HCT116 (cell line): ENCODE results near the gene TOGARAM1. TPM values are rescaled to one million over a fixed set of nuclear protein-coding genes. Genes with fewer than 3 reads are reported as not detected.

Source experiments
- ATAC-seq: fragments of 200-7000 bp; cut with Tn5 transposase; 2 replicates; pipeline ENCODE4 v1.9.1; 2020; ENCODE audit warnings: mild to moderate bottlenecking, moderate library complexity
- BruUV-seq: library from RNA; stranded (reverse); fragments of 400-500 nt; replicated peaks from 2 replicates; lab custom pipeline; 2021; lab: Mats Ljungman, UMichigan
- CTCF ChIA-PET: fragments of 300-600 bp; sonication (Branson Sonifier 250); formaldehyde crosslinking; loops from one replicate; lab custom pipeline; 2021; ENCODE audit warnings: antibody characterized with exemption; lab: Charles Lee
- POLR2A ChIA-PET: fragments of 300-600, 350-600 bp; sonication (Branson Sonifier 250); formaldehyde crosslinking; loops from one replicate; lab custom pipeline; 2021; ENCODE audit warnings: antibody characterized with exemption; lab: Charles Lee
- RAD21 ChIA-PET, 2 experiments: fragments of 300-600 bp; sonication (Branson Sonifier 250); formaldehyde crosslinking; loops; one replicate each; lab custom pipeline; 2023; ENCODE audit warnings: low total read pairs in 2 of 2; ENCODE audit not compliant: uncharacterized antibody in 2 of 2, unreplicated experiment in 2 of 2, low non-redundant PET in 1 of 2; lab: Charles Lee
- DNase-seq: peaks from one replicate; pipeline ENCODE4 v3.0.0-alpha.2; 2010; ENCODE audit warnings: low read depth, low spot score
- H2AFZ ChIP-seq: fragments of 200-600 bp; shearing (Covaris generic), sonication (generic); 2 replicates; pipeline ENCODE4 v1.6.1; 2017; ENCODE audit warnings: low read depth, mixed run types, mixed read lengths, antibody characterized with exemption, low read length; ENCODE audit not compliant: poor library complexity, severe bottlenecking
- H3K27ac ChIP-seq: 2 replicates; pipeline ENCODE4 v1.5.1; 2012; ENCODE audit warnings: low read depth, low read length
- H3K27me3 ChIP-seq: fragments of 200-600 bp; sonication (generic); 2 replicates; pipeline ENCODE4 v1.6.1; 2016; ENCODE audit warnings: mixed run types, low read length, mixed read lengths; ENCODE audit not compliant: insufficient read depth
- H3K36me3 ChIP-seq, 2 experiments: fragments of 200-500 bp in 1 of 2; fragments of 200-600 bp in 1 of 2; sonication (Bioruptor generic) in 1 of 2; sonication (generic) in 1 of 2; 2 replicates each; pipeline versions ENCODE4 v1.5.1 to v1.6.1; 2014 to 2016; ENCODE audit warnings: low read length in 2 of 2, inconsistent platforms in 1 of 2, mixed read lengths in 1 of 2, mixed run types in 1 of 2; ENCODE audit not compliant: insufficient read depth in 2 of 2, control insufficient read depth in 1 of 2
- H3K4me1 ChIP-seq, 2 experiments: fragments of 200-600 bp in 1 of 2; sonication (generic) in 1 of 2; 2 replicates each; pipeline versions ENCODE4 v1.5.1 to v1.6.1; 2012 to 2017; ENCODE audit warnings: low read length in 2 of 2, inconsistent platforms in 1 of 2, mild to moderate bottlenecking in 1 of 2, mixed read lengths in 1 of 2, mixed run types in 1 of 2, moderate library complexity in 1 of 2; ENCODE audit not compliant: insufficient read depth in 2 of 2, control insufficient read depth in 1 of 2
- H3K4me2 ChIP-seq: fragments of 200-600 bp; sonication (generic); 2 replicates; pipeline ENCODE4 v1.6.1; 2017; ENCODE audit warnings: mixed run types, low read length, mixed read lengths
- H3K4me3 ChIP-seq, 2 experiments: fragments of 200-600 bp in 1 of 2; sonication (generic) in 1 of 2; replicated peaks in 1 of 2; 2 replicates each; pipeline ENCODE4 v1.5.1; 2011 to 2016; ENCODE audit warnings: low read length in 2 of 2, control low read depth in 1 of 2, low read depth in 1 of 2, mild to moderate bottlenecking in 1 of 2, mixed read lengths in 1 of 2, mixed run types in 1 of 2
- H3K79me2 ChIP-seq: fragments of 200-600 bp; sonication (generic); 2 replicates; pipeline ENCODE4 v1.6.1; 2017; ENCODE audit warnings: mild to moderate bottlenecking, mixed run types, low read length, moderate library complexity, mixed read lengths; ENCODE audit not compliant: insufficient read depth
- H3K9ac ChIP-seq: fragments of 200-600 bp; sonication (generic); 2 replicates; pipeline ENCODE4 v1.6.1; 2016; ENCODE audit warnings: low read length, mixed read lengths
- H3K9me2 ChIP-seq: fragments of 200-600 bp; sonication (generic), shearing (Covaris generic); 2 replicates; pipeline ENCODE4 v1.6.1; 2017; ENCODE audit warnings: mixed run types, mild to moderate bottlenecking, moderate library complexity; ENCODE audit not compliant: insufficient read depth
- H3K9me3 ChIP-seq, 2 experiments: fragments of 200-500 bp in 1 of 2; fragments of 200-600 bp in 1 of 2; sonication (Bioruptor generic) in 1 of 2; sonication (generic) in 1 of 2; 2 replicates each; pipeline ENCODE4 v1.6.1; 2014 to 2017; ENCODE audit warnings: low read length in 2 of 2, mixed read lengths in 2 of 2, inconsistent platforms in 1 of 2, low read depth in 1 of 2, mild to moderate bottlenecking in 1 of 2, mixed run types in 1 of 2, moderate library complexity in 1 of 2; ENCODE audit not compliant: control insufficient read depth in 1 of 2, insufficient read depth in 1 of 2
- H4K20me1 ChIP-seq: fragments of 200-600 bp; sonication (generic), shearing (Covaris generic); 2 replicates; pipeline ENCODE4 v1.6.1; 2017; ENCODE audit warnings: mixed run types, mild to moderate bottlenecking, moderate library complexity; ENCODE audit not compliant: insufficient read depth
- CBX3 ChIP-seq: IDR thresholded peaks from 2 replicates; pipeline ENCODE4 v1.6.1; 2012; ENCODE audit warnings: low read depth
- CTCF ChIP-seq, 3 experiments: fragments of 200-600 bp in 1 of 3; sonication (generic) in 1 of 3; IDR thresholded peaks in 2 of 3; conservative IDR thresholded peaks in 1 of 3; 2 replicates each; pipeline ENCODE4 v1.5.1; 2012 to 2017; ENCODE audit warnings: low read depth in 2 of 3, low read length in 2 of 3, antibody characterized with exemption in 1 of 3, borderline replicate concordance in 1 of 3, control low read depth in 1 of 3, mild to moderate bottlenecking in 1 of 3, mixed read lengths in 1 of 3, mixed run types in 1 of 3, moderate library complexity in 1 of 3; ENCODE audit not compliant: insufficient read depth in 1 of 3
- FOSL1 ChIP-seq: IDR thresholded peaks from 2 replicates; pipeline ENCODE4 v1.6.1; 2012; ENCODE audit warnings: low read depth
- JUND ChIP-seq: IDR thresholded peaks from 2 replicates; pipeline ENCODE4 v1.6.1; 2012
- POLR2A ChIP-seq: IDR thresholded peaks from 2 replicates; pipeline ENCODE4 v1.7.0; 2011; ENCODE audit warnings: borderline replicate concordance; ENCODE audit not compliant: insufficient read depth, insufficient read length; ENCODE audit errors: extremely low read depth
- POLR2AphosphoS5 ChIP-seq: IDR thresholded peaks from 2 replicates; pipeline ENCODE4 v1.6.1; 2011; ENCODE audit warnings: mild to moderate bottlenecking, low read depth, low read length, moderate library complexity
- SRF ChIP-seq: IDR thresholded peaks from 2 replicates; pipeline ENCODE4 v1.6.1; 2012; ENCODE audit warnings: low read depth
- ZFX ChIP-seq: fragments of 450-650 bp; IDR thresholded peaks from 2 replicates; pipeline ENCODE4 v1.6.1; 2017
- intact Hi-C: fragments of 100-400 bp; cut with micrococcal nuclease; formaldehyde crosslinking; loops from 2 replicates; pipeline ENCODE4 v1.10.0; 2022
- total RNA-seq: library from RNA; stranded (reverse); gene quantifications from one replicate; pipeline ENCODE4 v1.2.1, GENCODE V29; 2021; ENCODE audit not compliant: unreplicated experiment
- TF ChIP-seq, protein P1 (sequence below): IDR thresholded peaks from 2 replicates; pipeline ENCODE4 v1.6.1; 2012; ENCODE audit warnings: low read depth
- TF ChIP-seq, protein P2 (sequence below): IDR thresholded peaks from 2 replicates; pipeline ENCODE4 v1.6.1; 2012

The TOGARAM1 gene
- total RNA-seq, 1 experiment from 2014 or later, result 1.9 TPM

DNA sequence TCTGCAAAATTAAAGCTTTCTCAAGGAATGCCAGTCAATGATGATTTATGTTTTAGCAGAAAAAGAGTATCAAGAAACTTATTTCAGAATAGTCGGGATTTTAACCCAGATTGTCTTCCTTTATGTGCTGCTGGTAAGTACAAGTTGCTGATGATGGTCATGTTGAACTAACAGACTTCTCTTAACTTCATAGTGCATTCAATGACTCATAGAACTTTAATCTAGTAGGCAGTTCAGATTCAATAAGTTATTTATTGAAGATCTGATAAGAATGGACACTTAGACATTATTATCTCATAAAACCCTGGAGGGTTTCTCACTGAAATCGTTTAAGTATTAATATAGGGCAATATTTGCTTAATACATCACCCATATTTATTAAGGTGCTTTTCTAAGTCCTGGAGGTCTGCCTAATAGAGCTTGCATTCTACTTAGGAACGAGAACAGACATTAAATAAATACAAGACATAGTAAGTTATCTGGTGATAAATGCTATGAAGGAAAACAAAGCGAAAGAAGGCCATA is 33.8 kb downstream of the TOGARAM1 start:
- ChIA-PET RAD21 (no interaction called here), POLR2A (no interaction called here), CTCF (no interaction called here)
- Histone ChIP-seq H2AFZ (no peak overlapping the region), H3K79me2 (no peaks in the 10 kb centered on the region), H3K4me2 (no peak overlapping the region), H3K9ac (no peak overlapping the region), H3K4me1 (no peaks in the 10 kb centered on the region), H3K36me3 (no peaks in the 10 kb centered on the region)
- intact Hi-C loops, result no loop called here
- no TSS peak for BruUV-seq
- ATAC-seq, result no peak
- no peak for DNase-seq
- TF ChIP-seq, protein P1, sequence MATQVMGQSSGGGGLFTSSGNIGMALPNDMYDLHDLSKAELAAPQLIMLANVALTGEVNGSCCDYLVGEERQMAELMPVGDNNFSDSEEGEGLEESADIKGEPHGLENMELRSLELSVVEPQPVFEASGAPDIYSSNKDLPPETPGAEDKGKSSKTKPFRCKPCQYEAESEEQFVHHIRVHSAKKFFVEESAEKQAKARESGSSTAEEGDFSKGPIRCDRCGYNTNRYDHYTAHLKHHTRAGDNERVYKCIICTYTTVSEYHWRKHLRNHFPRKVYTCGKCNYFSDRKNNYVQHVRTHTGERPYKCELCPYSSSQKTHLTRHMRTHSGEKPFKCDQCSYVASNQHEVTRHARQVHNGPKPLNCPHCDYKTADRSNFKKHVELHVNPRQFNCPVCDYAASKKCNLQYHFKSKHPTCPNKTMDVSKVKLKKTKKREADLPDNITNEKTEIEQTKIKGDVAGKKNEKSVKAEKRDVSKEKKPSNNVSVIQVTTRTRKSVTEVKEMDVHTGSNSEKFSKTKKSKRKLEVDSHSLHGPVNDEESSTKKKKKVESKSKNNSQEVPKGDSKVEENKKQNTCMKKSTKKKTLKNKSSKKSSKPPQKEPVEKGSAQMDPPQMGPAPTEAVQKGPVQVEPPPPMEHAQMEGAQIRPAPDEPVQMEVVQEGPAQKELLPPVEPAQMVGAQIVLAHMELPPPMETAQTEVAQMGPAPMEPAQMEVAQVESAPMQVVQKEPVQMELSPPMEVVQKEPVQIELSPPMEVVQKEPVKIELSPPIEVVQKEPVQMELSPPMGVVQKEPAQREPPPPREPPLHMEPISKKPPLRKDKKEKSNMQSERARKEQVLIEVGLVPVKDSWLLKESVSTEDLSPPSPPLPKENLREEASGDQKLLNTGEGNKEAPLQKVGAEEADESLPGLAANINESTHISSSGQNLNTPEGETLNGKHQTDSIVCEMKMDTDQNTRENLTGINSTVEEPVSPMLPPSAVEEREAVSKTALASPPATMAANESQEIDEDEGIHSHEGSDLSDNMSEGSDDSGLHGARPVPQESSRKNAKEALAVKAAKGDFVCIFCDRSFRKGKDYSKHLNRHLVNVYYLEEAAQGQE, result no peak
- TF ChIP-seq POLR2AphosphoS5 (no peak), FOSL1 (no peak), CTCF (IDR thresholded peaks at IDR 0.05 in 2 of 3, conservative IDR thresholded peaks at IDR 0.05 in 1 of 3; ENCODE audit: borderline replicate concordance in 1 of 3, insufficient read depth in 1 of 3, low read depth in 2 of 3, low read length in 2 of 3) (no peak), JUND (no peak), CBX3 (no peak), POLR2A (no peak), SRF (no peak), ZFX (no peak)
- TF ChIP-seq, protein P2, sequence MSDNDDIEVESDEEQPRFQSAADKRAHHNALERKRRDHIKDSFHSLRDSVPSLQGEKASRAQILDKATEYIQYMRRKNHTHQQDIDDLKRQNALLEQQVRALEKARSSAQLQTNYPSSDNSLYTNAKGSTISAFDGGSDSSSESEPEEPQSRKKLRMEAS, result no peak
- TF ChIP-seq, all 23 proteins: peak for 0
- no peaks in the 10 kb centered on the region for H3K27me3 ChIP-seq
- H3K27ac ChIP-seq, result no peak overlapping the region
- H3K9me3 ChIP-seq, result no peaks in the 10 kb centered on the region
- H4K20me1 ChIP-seq, result 0 out of 2 replicates have a peak, but pooled peaks cover 3% of the 10 kb centered on the region
- no peaks in the 10 kb centered on the region for H3K9me2 ChIP-seq
- H3K4me3 ChIP-seq, result no peak overlapping the region
